GM19324 (cell line): Measurements from ENCODE around the gene IDH3G.
"Not testable (repeated sequence)": the region's sequence is repeated elsewhere in the genome, so short reads cannot be mapped to it uniquely, and the experiment has no call there.

Experiments used
- ATAC-seq: cut with Tn5 transposase; IDR thresholded peaks from one replicate; pipeline ENCODE4 v1.9.1; 2021; ENCODE audit warnings: mild to moderate bottlenecking, moderate library complexity; ENCODE audit not compliant: unreplicated experiment, low FRiP score

Gene IDH3G

DNA sequence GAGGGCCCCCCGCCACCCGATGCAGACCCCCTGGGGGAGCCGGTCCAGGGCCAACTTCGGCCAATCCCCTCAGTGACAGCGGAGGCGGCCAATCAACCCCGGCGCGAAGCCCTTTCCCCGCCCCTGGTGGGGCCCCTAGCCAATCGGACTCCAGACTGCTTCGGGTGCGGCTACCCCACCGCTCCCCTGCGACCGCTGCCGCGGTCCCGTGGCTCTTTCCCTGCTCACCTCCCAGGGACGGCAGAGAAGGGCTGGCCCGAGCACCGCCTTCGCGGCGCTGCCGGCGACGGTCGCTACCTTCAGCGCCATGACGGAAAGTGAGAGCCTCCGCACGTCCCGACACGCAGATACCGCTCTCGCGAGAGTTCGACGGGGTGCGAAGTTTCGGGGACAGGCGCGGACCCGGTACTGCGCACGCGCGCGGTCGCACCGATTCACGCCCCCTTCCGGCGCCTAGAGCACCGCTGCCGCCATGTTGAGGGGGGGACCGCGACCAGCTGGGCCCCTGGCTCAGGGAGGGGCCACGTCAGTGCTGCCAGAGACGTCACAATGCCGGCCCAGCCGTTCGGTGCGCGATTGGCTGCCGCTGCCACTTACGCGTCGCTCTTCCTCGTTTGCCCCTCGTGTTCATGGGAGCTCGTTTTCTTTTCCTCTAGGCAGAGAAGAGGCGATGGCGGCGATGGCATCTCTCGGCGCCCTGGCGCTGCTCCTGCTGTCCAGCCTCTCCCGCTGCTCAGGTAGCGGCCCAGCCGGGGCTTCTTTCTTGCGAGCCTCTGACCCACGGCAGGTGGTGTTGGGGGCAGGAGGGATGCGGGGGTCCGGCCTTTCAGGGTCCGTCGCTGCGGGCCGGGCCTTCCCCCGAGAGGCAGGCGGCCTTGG, at the start of gene IDH3G, which contains the start of gene SSR4:
Gene IDH3G, minus strand, starts transcription at position 358 of the 879 bp plus-strand sequence. Its CDS starts 49 bp downstream, at position 309.
Gene SSR4, plus strand, starts transcription at position 651 of the 879 bp plus-strand sequence. Its CDS starts 20 bp downstream, at position 671.
- ATAC-seq: peak; percentile 91

DNA sequence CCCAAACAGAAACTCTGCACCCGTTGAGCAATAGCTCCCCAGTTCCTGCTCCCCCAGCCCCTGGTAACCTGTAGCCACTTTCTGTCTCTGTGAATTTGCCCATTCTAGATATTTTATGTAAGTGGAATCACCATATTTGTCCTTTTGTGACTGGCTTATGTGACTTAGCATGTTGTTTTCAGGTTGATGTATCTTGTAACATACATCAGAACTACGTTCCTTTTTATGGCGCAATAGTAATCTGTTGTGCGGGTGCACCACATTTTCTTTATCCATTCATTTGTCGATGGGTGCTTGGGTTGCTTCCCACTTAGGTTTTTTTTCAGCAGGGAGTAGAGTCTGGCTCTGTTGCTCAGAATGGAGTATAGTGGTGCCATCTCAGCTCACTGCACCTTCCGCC, 42.7 kb upstream of the IDH3G start:
- no peak for ATAC-seq

DNA sequence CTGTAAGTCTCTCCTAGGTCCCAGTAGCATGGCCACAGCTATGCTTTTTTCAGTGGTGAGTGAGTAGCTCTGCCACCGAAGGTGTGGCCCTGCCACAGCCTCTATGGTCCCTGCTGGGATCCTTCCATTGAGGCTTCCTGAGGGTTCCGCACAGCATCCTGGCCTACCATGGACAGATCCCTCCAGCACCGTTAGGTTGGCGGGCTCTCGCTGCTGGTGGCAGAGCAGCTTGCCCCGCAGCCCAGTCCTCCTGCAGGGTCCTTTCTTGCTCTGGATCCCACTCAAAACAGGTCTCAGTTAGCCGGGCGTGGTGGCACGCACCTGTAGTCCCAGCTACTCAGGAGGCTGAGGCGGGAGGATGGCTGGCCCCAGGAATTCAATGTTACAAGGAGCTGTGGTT, 38.6 kb upstream of the IDH3G start:
- ATAC-seq: no peak

DNA sequence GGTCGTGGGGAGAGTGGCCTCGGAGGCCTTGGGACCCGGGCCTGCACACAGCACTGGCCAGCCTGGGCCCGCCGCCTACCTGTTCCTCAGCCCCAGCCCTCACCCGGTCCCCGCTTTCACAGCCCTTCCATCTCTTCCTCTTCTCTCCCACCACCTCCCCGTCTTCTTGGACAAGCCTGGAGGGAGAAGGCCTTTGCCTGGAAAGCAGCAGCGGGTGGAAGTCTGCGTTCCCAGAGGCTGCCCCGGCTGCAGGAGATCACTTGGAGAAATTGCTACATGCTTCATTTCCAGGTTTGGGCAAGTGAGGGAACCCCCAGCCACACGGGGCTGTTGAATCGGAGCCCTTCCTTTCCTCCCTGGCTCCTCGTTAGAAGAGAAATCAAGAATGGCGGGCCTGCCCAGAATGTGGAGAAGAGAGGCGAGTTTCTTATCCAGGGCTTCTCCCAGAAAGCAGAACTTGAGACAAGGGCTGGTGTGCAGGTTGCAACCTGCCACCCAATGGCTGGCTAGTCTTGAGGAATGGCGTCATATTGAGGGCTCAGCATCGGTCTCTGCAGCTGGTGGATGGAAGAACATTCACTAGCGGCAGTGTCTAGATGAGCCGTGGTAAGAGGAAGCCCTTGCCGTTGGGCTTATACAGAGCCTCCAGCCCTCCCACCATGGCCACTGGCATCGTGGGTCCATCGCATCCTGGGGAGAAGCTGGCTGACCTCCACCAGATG, 37.4 kb upstream of the IDH3G start:
- ATAC-seq: no peak

DNA sequence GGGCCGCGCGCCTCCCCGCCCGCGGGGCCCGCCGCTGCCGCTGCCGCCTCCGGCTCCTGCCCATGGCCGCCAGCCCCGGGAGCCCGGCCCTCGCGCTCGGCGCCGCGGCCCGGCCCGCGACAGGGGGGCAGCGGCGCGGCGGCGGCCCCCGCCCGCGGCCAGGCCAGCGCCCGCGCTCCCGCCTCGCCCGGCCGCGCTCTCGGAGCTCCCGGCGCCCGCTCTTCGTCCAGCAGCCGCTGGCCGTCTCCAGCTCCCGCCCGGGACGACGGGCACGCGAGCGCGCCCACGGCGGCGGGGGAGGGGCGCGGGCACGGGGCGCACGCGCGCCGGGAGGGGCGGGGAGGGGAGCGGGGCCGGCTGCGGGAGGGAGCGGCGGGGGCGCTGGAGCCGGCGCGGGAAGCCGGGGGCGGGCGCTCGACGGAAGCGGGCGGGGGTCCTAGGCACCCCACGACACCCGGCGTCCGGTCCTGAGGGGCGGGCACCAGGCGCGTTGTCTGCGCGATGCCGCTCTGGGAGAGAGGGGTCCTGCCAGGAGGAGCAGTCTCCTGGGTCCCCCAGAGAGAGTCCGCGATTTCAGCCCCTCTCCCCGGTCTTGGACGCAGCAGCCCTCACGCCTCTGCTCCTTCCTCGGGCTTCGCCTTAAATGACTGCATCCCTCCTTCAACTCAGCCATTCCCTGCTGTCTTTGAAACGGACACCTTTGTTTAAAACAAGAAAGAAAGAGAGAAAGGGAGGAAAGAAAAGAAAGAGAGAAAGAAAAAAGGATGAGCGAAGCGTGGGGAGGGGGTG, 36.7 kb upstream of the IDH3G start:
- no peak for ATAC-seq

DNA sequence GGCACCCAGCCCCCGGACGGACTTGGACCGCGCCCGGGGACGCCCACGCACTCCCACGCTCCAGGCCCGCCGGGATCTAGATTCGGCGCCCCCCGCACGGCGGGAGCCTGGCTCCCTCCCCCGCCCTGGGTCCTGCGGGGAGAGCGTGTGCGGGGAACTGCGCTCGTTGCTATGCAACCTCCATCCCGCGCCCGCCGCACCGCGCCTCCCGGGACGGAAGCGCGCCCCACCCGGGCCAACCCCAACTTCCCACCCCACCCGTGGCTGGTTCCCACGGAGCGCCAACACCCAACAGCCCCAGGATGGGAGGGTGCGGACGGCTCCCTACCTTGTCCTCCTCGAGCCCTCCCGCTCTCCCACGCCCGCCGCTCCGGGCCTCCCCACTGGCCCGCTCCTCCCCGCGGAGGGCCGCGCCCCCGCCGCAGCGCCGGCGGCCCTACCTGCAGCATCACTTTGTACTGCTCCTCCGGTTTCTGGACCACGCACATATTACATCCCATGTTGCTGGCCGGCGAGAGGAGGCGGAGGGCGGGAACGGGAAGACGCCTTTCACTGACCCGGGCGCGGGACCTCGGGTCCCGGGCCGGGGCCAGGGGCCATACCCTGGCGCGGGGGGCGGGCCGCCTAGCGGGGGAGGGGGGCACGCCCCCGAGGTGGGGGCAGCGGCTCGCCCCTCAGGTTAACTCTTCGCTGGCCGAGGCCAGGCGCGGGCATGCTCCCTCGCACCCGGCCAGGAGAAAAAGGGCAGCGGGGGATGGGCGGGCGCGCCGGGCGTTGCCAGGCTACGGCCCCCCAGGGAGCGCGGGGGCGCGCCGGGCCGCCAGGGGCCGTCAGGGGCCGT, 35.8 kb upstream of the IDH3G start, which contains the start of gene PDZD4:
Gene PDZD4, minus strand, starts transcription at position 746 of the 841 bp plus-strand sequence. Its CDS starts 246 bp downstream, at position 500.
- ATAC-seq: no peak

DNA sequence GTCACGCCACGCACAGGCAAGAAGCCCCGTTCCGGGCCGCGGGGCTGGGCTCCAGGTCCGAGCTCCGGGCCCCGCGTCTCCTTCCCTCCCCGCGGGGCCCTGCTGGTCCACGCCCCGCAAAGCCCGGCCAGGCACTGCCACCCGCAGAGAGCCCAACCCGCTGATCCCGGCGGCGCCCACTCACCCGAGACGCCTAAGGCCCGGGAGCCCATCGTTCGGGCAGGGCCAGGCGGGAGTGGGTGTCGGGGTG, 35.3 kb upstream of the IDH3G start:
- no peak for ATAC-seq

DNA sequence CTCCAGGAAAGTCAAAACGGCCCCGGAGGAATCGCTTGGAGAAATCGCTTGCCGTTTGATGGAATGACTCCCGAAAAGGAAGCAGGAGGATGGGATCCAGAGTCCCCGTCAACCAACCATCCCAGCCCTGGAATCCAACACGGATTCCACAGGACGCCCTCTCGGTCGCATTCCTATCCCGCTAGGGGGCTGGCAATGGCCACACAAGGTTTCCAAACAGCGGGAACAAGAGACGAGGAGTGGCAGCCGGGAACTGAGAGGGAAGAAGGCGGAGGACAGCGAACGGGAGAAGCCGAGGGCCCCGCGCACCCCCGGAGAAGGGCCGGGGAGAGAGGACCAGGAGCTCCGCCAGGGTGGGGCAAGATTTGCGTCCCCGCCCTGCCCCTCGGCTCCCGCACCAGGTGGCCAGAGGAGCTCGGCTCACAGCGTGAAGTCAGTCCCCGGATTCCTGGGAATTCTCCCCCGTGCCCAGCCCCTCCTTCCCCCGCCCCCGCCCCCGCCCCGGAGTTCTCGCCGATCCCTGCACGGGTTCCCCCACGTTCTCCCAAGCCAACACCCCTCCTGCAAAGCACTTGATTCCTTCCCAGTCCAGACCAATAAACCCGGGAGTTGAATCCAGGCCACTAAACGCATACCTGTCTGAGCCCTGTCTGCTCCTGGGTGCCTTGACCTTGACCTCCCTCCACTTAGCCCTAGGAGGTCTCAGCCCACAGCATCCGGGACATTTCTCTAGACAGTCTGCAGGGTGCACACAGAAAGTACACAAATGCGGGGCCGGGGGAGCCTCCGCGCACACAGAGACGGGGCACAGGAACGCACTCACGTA, 34.8 kb upstream of the IDH3G start:
- no peak for ATAC-seq

DNA sequence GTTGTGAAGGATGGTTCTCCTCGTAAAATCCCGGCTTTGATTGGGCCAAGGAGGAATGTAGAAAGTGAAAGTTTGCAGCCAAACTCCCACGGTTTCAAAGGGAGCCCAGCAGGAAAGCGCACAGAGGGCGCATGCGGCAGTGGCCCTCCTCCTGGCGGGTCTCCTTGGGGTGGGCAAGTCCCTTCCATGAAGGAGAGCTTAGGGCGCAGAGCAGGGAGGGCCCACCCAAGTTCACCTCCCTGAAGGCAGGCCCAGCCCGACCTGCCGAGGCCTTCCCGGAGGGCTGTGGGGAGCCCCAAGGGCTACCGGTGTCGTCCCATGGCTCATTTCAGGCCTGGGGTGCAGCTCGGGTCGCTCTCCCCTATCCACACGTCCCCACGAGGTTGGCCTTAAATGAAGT, 34.1 kb upstream of the IDH3G start:
- no peak for ATAC-seq

DNA sequence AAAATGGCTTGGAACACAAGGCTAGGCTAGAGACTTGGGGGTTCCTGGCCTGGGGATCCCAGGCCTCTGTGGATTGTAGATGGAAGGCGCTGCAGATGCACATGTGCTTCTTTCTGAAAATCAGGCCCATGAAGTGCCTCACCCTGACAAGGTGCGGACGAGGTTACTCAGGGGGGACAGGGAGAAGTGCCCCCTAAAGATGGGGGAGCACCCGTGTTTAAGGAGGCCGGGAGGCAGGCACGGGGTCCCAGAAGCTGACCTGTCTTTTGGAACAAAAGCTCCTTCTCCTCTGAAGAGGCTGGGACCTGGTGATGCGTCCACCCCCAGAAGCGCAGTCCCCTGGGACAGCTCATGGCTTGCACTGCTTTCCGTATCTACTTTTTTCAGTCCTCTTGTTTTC, 33.7 kb upstream of the IDH3G start:
- no peak for ATAC-seq

DNA sequence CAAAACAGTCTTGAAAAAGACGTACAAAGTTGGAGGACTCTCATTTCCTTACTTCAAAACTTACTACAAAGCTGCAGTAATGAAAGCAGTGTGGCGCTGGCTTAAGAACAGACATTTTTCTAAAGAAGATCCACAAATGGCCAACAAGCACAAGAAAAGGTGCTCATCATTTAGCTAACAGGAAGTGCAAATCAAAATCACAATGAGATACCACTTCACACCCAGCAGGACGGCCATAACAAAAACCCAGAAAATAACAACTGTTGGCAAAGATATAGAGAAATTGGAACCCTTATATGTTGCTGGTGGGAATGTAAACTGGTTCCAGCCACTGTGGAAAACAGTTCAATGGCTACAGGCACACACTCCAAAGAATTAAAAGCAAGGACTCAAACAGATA, 32.8 kb upstream of the IDH3G start:
- ATAC-seq: no peak

DNA sequence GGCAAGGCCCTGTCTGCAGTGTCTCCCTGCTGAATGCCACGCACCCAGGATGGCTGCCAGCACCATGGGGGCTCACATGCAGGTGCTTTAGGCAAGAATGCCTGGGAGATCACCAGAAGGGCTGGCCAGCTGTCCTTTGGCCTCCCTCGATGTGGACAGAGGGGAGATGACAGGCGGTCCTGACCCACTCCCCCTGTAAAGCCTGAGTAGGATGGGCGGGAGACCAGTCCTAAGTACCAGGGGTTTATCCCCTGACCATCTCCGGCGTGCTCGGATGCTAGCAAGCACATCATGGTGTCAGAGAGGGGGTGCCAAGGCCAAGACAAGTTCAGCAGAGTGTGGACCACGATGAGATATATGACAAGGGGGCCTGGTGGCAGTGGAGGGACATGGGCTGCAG, 30.9 kb upstream of the IDH3G start:
- no peak for ATAC-seq

DNA sequence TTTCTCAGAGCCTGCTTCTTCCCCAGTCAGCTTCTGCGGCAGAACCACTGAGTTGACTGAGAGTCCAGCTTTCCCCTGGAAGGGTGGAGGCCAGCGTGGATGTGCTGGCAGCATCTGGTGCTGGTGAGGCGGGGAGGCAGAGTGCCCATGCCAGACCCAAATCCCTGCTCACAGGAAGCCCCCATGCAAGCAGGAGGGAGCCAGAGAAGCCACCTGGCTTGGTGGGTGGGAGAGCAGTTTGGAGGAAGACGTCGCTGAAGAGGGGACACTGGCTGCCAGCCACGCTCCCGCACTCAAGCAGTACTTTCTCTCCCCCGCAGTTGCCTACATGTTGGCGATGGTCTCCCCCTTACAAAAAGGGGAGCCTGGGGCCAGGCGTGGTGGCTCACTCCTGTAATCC, 30.2 kb upstream of the IDH3G start:
- ATAC-seq: no peak

DNA sequence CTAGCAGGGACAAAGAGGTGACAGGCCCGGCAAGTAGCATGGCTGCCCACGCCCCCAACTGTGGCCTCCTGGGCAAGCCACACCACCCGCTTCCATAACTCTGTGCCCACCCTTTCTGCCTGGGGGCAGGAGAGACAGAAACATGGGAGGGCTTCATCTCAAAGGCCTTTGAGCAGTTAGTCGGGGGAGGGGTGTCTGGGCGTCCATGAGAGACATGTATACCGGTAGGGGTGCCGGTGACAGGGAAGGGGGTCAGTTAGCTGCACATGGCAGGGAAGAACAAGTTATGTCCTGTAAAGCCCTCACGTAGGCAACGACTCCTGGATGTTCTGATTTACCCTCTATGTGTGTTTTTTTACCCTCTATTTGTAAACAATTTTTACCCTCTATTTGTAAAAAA, 26.9 kb upstream of the IDH3G start:
- no peak for ATAC-seq

DNA sequence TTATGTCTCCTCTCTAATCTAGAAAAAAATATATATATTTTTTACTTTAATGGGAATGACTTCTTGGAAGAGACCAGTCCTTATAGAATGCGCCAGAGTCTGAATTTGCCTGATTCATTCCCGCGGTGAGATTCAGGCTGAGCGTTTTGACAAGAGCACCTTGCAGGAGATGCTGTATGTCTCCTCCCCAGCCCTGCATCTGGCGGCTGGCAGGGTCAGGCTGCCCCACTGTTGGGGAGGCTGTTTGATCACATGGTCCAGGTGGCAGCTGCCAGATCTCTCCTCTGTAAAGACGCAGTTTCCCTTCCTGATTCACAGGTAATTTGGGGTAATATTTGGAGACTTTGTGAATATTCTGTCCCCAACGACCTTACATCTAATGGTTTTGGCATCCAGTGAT, 26.4 kb upstream of the IDH3G start:
- no peak for ATAC-seq

DNA sequence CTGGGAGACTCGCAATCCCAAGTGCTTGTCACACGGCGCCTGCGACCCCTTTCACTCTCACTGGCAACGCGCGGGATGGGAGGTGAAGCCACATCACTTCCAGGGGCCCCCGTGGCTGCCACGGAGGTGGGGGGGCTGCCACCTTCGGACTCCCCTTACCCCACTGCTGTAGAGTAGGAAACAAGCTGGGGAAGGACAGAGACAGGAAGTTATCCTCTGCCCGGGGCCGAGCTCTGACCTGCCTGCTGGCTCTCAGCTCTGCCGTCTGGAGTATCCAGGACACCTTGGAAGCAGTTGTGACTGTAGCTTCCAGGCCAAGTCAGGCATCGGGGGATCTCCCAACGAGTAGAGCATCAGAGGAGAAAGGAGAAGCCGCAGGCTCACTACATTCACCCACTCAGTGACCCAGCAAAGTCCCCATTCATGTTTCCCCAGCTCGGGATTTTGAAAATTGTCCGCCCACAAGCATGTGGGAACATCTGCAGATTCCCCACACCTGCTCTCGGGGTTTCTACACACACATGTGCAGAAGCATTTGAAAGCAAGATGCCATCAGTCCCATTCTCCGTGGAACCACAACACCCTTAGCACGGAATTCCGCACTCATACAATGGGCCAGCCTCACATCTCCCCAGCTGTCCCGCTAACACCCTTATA, 25.3 kb upstream of the IDH3G start:
- ATAC-seq: no peak

DNA sequence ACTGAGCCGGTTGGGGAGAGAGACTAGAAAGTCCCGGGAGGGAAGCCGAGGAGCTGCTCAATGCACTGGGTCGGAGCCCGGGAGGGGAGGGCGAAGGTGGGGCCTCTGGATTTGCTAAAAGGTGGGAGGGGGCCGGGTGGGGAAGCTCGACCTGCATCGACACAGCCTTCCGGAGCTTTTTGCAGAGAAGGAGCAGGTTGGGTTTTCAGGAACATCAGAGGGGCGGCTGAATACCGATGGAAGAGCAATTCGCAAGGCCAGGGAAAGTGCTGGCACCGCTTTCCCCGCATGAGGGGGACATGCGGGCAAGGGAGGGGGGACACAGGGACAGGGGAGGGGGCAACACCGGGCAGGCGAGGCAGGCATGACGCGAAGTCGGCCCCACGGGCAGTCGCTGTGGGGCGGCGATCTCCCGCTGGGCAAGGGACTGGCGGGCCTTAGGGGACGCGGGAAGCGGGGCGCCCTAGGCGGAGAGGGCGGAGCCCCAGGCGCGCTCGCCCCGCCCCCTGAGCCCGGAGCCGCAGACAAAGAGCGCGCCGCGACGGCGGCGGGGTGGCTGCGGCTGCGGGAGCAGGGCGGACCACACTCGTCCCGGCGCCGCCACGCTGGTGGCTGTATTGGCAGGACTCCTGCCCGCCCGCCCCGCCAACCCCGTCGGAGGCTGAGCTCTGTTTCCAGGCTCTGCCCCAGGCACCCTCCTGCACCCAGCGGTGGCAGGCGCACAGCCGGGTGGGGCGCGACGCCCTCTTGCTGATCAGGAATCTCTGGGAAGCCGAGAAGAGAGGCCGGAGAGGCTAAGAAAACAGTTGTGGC, 24.6 kb upstream of the IDH3G start:
- ATAC-seq: no peak

DNA sequence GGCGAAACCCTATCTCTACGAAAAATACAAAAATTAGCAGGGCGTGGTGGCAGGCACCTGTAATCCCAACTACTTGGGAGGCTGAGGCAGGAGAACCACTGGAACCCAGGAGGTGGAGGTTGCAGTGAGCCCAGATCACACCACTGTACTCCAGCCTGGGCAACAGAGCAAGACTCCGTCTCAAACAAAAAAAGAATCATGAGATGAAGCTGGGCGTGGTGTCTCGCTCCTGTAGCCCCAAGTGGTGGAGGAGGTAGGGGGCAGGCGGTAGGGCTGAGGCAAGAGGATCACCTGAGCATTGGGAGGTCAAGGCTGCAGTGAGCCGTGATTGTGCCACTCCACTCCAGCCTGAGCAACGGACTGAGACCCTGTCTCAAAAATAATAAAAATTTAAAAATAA, 23.9 kb upstream of the IDH3G start:
- ATAC-seq: not testable (repeated sequence)
